ENCODE results near the gene PRSS23.
"Not testable (repeated sequence)": the region's sequence is repeated elsewhere in the genome, so short reads cannot be mapped to it uniquely, and the experiment has no call there.

PRSS23 gene, protein sequence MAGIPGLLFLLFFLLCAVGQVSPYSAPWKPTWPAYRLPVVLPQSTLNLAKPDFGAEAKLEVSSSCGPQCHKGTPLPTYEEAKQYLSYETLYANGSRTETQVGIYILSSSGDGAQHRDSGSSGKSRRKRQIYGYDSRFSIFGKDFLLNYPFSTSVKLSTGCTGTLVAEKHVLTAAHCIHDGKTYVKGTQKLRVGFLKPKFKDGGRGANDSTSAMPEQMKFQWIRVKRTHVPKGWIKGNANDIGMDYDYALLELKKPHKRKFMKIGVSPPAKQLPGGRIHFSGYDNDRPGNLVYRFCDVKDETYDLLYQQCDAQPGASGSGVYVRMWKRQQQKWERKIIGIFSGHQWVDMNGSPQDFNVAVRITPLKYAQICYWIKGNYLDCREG

DNA sequence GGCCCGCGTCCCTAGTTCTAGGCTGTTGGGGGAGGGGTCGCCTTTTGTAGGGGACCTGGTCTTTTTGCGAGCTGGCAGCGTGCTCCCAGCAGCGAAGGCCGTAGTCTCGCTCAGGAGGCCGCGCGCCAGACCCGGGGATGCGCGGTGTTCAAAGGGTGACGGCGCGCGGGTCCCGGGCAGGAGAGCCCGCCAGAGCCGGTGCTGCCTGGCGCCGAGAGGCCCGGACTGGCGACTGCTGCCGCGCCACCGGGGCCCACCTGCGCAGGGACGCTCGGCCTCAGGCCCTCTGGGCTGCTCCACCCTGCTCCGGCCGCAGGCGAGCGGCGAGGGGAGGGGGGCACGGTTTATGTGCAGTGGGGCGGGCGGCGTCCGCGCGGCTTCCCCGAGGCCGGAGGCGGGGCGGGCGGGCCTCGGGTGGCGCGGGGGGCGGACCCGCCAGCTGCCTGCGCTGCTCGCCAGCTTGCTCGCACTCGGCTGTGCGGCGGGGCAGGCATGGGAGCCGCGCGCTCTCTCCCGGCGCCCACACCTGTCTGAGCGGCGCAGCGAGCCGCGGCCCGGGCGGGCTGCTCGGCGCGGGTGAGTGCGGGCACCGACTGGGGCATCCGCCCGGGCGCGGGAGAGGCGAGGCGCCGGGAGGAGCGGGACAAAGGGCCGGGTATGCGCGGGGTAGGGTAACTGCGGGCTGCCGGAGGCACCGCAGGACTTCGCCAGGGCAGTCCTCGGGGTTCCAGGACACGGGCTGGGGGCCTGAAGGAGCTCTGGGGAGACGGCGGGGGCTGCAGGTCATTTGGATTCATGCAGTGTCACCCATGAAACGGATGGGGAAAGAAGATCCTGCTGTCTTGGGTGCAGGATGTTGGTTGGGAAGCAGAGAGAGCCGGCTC, at the start of gene PRSS23:
TSS of gene PRSS23 (plus strand) at position 467 of the 884 bp plus-strand sequence. CDS start 7,102 bp downstream, outside the sequence.
- DNase-seq = peak; percentile 22 to 48

DNA sequence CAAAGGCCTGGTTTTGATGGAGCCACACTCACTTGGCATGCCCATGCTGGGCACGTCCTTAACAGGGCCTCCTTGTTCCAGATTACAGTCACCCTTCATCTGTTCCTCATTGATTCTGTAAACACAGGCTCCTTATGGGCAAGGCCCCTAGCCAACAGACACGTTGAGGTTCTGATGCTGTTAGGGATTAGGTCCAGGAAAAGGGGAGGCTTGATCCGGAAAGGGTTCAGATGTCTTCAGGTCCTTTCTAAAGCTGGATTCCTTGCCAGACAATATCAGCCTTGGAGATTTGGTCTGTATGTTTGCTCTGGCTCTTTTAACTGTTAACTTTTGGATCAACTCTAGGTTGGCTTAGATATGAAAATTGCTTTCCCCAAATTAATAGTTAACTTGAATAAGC, 46.9 kb upstream of the PRSS23 start:
- DNase-seq = no peak

DNA sequence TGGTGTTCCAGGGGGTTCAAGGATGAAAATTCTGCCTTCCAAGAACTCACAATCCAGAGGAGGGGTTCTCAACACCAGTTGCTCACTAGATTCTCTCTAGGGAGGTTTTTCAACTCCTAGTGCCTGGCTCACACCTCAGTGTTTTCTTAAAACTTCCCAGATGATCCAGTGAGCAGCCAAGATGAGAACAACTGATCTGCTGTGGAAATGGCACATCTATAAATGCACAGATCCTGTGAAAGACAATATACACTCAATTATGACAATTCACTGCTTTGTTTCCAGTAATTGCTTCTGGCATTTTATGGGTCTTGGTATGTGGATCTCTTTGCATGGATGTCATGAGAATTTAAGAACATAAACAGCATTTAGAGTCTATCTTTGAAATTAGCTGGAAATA, 45.2 kb upstream of the PRSS23 start:
- no peak for DNase-seq

DNA sequence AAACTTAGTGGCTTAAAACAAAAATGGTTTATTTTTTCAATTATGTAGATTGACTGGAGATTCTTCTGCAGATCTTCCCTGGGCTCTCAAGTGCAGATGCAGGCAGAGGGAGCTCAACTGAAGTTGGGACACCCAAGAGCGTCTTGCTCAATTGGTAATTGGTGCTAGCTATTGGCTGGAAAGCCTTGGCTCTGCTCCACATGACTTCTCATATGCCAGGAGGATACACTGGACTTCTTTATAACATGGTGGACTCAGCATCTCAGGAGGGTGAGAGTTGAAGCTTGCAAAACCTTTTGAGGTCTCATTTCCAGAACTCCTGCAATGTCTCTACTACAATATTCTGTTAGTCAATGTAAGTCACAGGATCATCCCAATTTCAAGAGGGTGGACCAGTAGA, 42.2 kb upstream of the PRSS23 start:
- no peak for DNase-seq

DNA sequence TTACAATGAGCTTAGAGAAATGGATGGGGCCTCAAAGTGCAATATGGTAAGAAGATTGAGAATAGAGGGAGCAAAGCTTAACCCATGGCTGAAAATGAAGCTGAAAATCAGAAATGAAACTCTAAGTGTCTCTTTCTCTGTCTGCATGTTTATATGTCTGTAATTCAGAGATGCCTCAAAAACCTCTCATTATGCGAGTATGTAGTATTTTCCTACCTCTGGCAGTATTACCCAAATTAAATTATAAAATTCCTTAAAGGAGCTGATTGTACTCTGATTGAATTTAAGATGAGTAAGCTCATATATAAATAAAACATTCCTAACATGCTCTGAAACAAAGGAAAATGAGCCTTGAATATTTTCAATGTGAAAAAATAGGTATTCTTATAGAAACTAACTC, 39.8 kb upstream of the PRSS23 start:
- DNase-seq = no peak

DNA sequence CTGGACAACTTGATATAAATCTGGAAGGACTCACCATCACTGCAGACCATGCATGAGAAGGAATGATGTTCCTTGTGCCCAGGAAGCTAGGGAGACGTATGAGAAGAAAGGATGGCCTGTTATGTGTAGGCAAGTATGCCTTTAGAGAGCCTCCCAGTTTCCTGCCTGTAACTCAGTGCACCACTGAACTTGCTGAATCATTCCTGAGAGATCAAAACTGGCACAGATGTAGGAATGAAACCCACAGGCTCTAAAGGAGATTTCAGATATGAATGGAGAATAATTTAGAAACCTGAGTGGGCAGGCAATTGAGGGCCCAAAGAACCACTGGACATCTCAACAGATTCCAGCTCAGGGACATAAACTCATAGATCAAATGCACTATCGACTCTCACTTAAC, 38.4 kb upstream of the PRSS23 start:
- DNase-seq = no peak

DNA sequence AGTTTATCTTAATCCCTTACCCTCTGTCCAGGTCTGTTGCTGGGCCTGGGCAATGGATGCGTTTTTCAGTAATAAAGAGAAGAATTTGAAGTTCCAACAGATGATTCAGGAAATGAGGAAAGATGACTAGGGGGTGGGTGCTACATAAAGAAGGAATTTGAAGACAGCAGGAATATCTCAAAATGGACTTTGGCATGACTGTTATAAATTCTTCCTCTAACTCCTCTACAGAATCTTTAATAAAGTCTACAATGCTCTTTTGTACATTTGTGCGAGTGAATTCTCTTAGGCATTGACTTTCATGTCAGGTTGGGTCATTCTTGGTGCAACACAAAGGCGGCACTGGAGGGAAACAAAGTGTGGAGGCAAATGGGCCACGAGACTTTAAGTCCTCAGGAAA, 35.1 kb upstream of the PRSS23 start:
- DNase-seq = no peak

DNA sequence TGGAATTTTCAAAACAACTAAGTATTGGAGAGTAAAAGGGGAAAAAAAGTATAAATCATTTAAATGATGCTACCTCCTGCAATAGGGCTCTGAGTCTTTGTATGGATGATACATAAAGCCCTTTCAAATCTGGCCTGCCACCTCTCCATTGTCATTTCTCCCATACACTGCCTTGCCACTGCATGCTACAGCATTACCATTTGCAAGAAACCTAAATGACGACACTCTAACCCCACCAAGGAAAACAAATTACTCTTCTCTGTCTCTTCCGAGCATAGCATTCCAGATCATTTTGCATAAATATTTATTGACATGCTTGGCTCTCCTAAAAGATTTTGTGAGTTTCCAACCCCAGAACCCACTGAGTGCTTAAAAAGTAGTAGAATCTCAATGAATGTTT, 34.5 kb upstream of the PRSS23 start:
- DNase-seq = no peak

DNA sequence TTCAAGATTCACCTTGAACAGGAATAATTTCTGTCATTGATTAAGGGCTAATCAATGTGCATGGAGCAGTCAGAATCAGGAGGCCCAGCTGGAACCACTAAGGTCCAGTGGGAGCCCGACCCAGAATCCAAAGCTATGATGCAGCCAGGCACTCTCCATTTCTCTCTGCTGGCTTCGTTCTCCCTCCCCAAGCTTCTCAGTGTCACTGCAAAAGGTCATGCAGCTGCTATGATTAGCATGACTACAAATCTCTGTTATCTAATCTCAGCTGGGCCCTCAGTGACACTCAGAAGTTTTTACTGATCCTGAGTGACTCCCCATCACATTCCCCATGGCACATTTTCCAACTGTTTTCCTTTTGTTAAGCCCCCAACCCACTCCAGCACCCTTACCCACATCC, 31.1 kb upstream of the PRSS23 start:
- no peak for DNase-seq

DNA sequence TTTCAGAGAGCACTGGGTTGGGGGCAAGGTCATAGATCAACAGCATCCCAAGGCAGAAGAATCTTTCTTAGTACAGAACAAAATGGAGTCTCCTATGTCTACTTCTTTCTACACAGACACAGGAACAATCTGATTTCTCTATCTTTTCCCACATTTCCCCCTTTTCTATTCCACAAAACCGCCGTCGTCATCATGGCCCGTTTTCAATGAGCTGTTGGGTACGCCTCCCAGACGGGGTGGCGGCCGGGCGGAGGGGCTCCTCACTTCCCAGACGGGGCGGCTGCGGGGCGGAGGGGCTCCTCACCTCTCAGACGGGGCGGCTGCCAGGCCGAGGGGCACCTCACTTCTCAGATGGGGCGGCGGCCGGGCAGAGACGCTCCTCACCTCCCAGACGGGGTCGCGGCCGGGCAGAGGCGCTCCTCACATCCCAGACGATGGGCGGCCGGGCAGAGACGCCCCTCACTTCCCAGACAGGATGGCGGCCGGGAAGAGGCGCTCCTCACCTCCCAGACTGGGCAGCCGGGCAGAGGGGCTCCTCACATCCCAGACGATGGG, 29.8 kb upstream of the PRSS23 start:
- DNase-seq = not testable (repeated sequence)

DNA sequence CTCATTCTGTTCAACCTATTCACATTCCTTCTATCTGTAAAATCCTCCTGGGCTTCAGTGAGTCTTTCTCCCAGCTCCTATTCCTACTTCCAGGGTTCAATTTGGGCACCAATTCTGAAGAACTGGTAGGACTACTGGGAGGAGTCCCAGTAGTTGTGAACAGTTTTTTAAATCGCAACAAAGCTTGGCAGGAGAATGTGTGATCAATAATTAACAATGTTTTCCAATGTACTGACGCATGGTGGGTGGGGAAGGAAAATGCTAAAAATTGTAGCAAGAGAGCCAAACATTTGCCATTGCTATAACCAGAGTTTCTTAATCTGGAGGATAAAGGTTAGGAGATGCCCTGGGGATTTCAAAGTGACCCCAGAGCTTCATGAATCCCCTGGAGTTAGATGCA, 27.3 kb upstream of the PRSS23 start:
- DNase-seq = no peak

DNA sequence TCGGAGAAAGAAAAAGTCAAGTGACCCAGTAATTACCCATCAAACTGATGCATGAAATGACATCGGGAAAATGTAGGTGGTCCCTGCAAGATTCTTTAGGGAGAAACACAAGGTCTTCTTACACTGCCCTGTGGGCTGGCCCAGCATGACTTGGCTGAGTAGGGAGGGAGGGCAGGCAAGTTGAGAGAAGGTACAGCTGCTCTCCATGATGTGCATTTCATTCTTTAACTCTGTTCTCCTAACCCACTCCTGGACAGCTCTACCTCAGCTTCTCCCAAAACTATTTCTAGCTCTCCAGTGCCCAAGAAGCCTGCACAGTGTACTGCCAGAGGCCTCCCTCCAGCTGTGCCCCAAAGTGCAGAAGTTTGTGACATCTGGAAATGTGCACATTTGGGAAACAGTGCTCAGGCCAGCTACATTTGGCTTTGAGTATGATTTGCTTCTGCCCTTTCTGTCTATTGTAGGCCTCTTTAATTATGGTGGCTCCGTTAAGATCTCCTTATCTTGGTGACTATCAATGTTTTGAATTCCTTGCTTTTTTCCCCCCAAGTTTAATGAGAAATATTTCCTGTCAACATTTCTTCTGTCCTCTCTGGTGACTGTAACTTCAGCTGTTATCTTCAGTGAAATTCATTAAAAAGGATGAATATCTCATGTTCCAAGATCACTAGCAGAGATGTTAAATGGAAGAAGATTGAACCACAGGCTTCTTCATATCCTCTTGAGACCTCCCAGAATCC, 26.7 kb upstream of the PRSS23 start:
- no peak for DNase-seq

DNA sequence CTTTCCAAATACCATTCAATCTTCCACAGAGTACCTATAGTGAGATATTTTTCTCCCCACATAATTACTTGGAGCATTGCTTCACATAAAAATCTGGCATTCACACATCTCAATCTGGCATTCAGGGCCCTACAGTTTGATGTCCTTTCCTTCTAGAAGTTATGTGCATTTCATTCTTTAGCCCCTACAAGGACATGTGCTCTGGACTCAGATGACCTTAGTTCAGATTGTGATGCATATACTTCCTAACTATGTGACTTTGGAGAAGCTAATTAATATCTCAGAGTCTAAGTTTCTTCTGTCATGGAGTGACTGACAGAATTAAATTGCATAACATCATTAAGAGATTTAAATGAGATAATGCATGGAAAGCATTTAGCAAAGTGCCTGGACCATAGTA, 25.9 kb upstream of the PRSS23 start:
- DNase-seq = no peak

DNA sequence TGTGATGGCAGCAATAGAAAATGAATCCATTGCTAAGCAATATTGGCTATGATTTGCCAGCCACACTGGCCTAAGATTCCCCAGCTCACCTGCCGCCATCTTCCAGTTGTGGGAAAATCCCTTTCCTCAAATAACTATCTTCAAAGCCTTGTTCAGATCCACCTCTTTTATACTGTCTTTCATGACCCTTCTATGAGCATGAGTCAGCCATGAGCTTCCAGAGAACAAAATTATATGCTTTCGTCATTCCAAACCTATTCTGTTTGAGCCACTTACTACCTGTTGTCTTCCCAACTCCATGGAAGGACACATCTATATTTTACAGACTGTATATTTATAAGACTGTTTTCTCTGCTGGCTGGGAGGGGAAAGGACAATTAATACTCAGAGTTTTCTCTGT, 25.0 kb upstream of the PRSS23 start:
- DNase-seq = no peak

DNA sequence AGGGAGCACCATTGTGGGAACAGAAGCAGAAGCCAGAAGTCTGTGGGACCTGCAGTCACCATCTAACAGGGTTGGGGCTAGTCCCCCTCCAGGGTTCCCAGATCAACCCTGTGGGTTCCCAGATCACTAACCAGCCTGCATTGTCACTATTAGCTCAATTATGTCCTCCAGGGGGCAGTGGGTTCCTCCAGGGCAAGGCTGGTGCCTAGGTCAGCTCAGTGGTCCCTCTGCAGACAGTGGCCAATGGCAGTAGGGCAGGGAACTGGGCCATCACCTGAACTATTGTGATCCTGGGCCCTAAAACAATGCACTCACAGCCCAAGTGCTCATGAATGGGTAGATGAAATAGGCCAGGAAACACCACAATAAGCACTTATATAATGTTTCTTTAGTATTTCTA, 18.8 kb upstream of the PRSS23 start:
- DNase-seq = no peak

DNA sequence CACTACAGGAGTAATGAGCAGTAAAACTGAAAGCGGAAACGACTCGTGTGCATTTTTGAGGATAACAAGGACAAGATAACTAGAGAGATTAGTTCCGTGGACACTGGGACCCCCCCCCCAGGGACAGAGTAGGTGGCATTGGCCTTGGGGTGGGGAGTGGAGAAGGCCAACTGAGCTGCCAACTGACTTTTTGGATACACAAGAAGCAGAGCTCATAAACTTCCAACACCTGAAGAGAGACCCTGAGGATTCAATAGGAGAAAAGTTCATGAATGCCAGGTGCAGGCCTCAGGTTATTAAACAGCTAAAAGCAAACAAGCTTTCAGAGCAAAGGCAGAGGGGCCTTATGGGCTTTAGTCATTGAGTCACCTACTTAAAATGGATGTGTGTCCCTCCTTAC, 17.6 kb upstream of the PRSS23 start:
- DNase-seq = no peak

DNA sequence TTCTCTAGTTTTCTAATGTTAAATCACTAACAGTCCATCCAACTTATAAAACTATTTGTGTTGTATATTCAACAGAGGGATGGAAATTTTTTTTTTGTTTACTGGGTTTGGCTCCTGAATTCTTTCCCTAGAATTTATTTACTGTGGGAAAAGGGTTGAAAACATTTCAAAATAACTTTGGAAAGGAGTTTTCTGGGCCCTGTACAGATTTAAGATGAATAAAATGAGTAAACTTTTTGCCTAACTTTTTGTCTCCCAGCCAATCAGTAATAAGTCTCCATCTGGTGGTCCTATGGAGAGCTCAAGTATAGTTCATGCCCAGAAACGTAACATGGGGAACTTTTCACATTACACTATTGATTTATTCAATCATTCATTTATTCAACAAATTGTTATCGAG, 16.7 kb upstream of the PRSS23 start:
- DNase-seq = no peak

DNA sequence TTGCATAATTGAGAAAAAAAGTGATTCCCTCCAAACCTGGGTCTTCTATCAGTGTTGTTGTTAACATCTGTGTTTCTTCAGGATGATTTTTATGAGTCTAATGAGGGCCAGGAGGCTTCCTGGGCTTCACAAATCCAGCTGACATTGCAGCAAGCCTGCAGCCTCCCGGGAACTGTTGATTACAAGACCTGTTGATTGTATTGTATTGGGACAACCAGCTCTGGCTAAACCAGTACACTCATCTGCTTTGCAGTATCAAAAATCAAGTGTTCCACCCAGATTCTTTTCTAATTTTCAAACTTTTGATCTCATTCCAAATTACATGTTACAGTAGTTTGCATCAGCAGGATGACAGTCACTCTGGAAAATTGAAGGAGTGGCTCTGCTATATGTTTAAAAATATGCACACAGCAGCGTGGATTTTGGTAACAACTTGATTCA, 16.1 kb upstream of the PRSS23 start:
- DNase-seq = no peak

DNA sequence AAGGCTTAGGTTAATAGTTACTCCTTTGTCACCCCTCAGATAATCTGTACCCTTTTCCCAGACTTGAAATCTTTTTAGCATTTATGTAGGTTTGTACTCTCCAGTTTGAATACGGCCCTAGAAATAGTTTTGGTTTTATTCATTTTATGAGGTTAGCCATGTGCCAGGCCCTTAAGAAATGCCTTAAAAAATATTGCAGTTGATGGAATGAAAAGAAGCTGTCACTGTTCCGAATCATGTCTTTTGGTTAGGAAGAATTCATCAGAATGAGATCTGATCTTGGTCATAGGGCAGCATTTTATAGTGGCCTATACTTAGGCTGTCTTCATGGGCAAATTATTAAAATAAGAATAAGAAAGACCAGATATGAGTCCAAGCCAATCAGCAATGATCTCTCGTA, 14.8 kb upstream of the PRSS23 start:
- no peak for DNase-seq

DNA sequence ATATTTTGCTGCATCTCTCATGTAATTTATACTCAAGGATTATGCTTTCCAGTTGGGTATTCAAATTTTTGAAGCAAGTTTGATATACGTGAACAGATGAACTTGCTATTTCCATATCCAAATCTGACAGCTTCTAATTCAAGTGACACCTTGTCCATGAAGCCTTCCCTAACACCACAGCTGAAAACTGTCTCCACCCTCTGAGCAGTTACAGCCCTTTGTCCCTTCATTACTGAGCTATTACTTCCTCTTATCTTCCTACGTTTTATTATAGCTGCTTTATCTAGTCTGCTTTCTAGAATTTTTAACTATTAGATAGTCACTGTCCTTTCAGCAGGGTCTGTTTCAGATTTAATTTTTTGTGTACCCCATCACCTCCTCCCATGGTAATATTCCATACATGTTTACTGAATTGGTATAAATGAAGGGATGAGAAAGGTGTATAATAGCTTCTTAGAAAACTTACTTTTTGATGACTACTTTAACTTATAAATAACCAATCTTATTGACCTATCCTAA, 13.3 kb upstream of the PRSS23 start:
- no peak for DNase-seq

DNA sequence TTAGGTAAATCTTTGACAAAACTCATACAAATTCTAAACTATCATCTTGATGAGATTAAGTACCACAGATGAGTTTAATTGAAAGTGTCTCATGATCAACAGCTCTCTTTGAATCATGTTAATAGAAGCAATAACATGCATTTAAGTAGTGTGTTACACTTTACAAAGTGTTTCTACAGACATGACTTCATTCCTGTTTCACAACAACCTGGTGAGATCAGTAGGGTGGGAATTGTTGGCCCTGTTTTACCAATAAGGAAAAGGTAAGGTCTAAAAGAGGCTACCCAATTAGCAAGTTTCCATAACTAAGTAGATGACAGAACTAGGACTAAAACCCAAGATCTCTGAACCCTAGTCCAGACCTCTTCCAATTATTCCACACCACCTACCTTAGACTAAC, 12.7 kb upstream of the PRSS23 start:
- DNase-seq = no peak

DNA sequence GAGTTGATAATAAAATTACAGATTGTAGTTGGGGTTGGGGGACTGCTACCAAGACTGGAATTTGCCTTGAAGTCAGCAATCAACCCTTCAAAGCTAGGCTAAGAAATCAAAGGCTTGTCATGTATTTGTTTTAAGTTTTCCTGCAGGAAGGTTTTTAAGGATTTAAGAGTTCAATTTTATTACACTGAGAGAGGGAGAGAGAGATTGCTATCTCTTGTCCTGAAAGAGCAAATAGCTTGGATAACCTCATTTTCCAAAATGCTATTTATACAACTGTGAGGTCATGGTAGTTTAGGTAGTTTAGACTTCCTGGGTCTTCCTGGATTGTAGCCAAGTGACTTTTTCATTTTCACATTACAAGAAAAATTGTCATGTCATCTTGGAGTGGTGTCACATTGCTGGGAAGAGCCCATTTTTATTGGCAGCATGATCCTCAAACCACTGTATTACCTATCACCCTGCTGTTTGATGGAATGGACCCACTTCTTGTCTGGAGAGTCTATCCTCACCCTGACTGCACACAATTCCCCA, 10.1 kb upstream of the PRSS23 start:
- DNase-seq = no peak
